GM12878 (cell line): ENCODE measurements around the gene ADAMTS3. TPM values are rescaled to one million over a fixed set of nuclear protein-coding genes. Genes with fewer than 3 reads are reported as not detected.

ENCODE experiments used
- ATAC-seq: fragments of 200-7000 bp; cut with Tn5 transposase; 3 replicates; pipeline ENCODE4 v1.9.1; 2020; ENCODE audit warnings: mild to moderate bottlenecking, moderate library complexity
- BruUV-seq: library from RNA; stranded (reverse); fragments of 400-500 nt; replicated peaks from 2 replicates; lab custom pipeline; 2021; lab: Mats Ljungman, UMichigan
- CTCF ChIA-PET: fragments of 300-600 bp; sonication (Branson Sonifier 250); formaldehyde crosslinking; extraction: SDS; loops from one replicate; lab custom pipeline; 2021; ENCODE audit warnings: inconsistent platforms; lab: Yijun Ruan, JAX
- POLR2A ChIA-PET: fragments of 350-600 bp; formaldehyde crosslinking; extraction: SDS; loops from one replicate; lab custom pipeline; 2021; ENCODE audit warnings: inconsistent platforms; lab: Charles Lee
- RAD21 ChIA-PET: fragments of 300-600 bp; sonication (Branson Sonifier 250); formaldehyde crosslinking; loops from one replicate; lab custom pipeline; 2023; ENCODE audit warnings: antibody characterized with exemption; ENCODE audit not compliant: unreplicated experiment; lab: Charles Lee
- SMC1A ChIA-PET: fragments of 300-600 bp; sonication (Branson Sonifier 250); formaldehyde crosslinking; loops from one replicate; lab custom pipeline; 2023; ENCODE audit not compliant: unreplicated experiment, uncharacterized antibody; lab: Charles Lee
- DNase-seq: peaks from one replicate; pipeline ENCODE4 v3.0.0-alpha.2; 2011; ENCODE audit warnings: low read depth, low spot score
- FAIRE-seq: peaks from 3 replicates; lab custom pipeline; 2011; peaks lifted over from hg19 to GRCh38; lab: Jason Lieb, UNC
- H2AFZ ChIP-seq: 2 replicates; pipeline ENCODE4 v1.6.0; 2011; ENCODE audit warnings: low read depth, low read length, control low read depth; ENCODE audit not compliant: control insufficient read depth
- H3K27ac ChIP-seq: 2 replicates; pipeline ENCODE4 v1.5.1; 2011; ENCODE audit warnings: control low read depth; ENCODE audit not compliant: control insufficient read depth, insufficient read depth
- H3K27me3 ChIP-seq, 2 experiments: replicated peaks in 1 of 2; 2 replicates each; pipeline versions ENCODE4 v1.6.0 to v1.6.1; 2011; ENCODE audit warnings: low read length in 1 of 2; ENCODE audit not compliant: control insufficient read depth in 2 of 2, insufficient read depth in 2 of 2
- H3K36me3 ChIP-seq, 2 experiments: 2 replicates each; pipeline ENCODE4 v1.5.1; 2011; ENCODE audit warnings: low read length in 1 of 2; ENCODE audit not compliant: control insufficient read depth in 2 of 2, insufficient read depth in 2 of 2
- H3K4me1 ChIP-seq: 2 replicates; pipeline ENCODE4 v1.6.1; 2011; ENCODE audit warnings: mild to moderate bottlenecking, low read length, moderate library complexity, mixed read lengths; ENCODE audit not compliant: control insufficient read depth, insufficient read depth
- H3K4me2 ChIP-seq: 2 replicates; pipeline ENCODE4 v1.6.0; 2011; ENCODE audit warnings: control low read depth; ENCODE audit not compliant: control insufficient read depth, insufficient read depth
- H3K4me3 ChIP-seq: fragments of 200-600 bp; sonication (generic); 2 replicates; pipeline ENCODE4 v1.5.1; 2016
- H3K79me2 ChIP-seq: 2 replicates; pipeline ENCODE4 v1.6.0; 2011; ENCODE audit warnings: low read length; ENCODE audit not compliant: control insufficient read depth, insufficient read depth
- H3K9ac ChIP-seq: 2 replicates; pipeline ENCODE4 v1.8.0; 2011; ENCODE audit warnings: low read length, control low read depth, mixed read lengths; ENCODE audit not compliant: control insufficient read depth, insufficient read depth
- H3K9me3 ChIP-seq: replicated peaks from 3 replicates; pipeline ENCODE4 v1.5.1; 2011; ENCODE audit warnings: mild to moderate bottlenecking, low read length; ENCODE audit not compliant: control insufficient read depth, insufficient read depth
- H4K20me1 ChIP-seq: 2 replicates; pipeline ENCODE4 v1.6.0; 2011; ENCODE audit not compliant: control insufficient read depth, insufficient read depth
- EGR1 ChIP-seq, 2 experiments: IDR thresholded peaks; 1 replicate in 1 of 2; 2 replicates in 1 of 2; pipeline ENCODE4 v1.6.1; 2011 to 2012; ENCODE audit warnings: low read depth in 2 of 2, low read length in 2 of 2, borderline replicate concordance in 1 of 2, mild to moderate bottlenecking in 1 of 2, moderate library complexity in 1 of 2
- RCOR1 ChIP-seq: conservative IDR thresholded peaks from 2 replicates; pipeline ENCODE4 v1.6.1; 2012; ENCODE audit warnings: low read depth, low read length, improper control_type of control experiment
- WGBS: methylation state at CpG from one replicate; pipeline ENCODE4 v1.1.6; 2016; ENCODE audit warnings: low lambda C conversion rate; ENCODE audit not compliant: insufficient replicate concordance, insufficient coverage; ENCODE audit errors: missing lambda C conversion rate; 5-methylcytosine and 5-hydroxymethylcytosine counted together
- in situ Hi-C: fragments of 300-500 bp; cut with MboI; formaldehyde crosslinking; loops from 9 replicates; pipeline ENCODE4 v1.14.3; 2018; ENCODE audit warnings: mixed read lengths
- intact Hi-C: fragments of 100-400 bp; cut with micrococcal nuclease; formaldehyde crosslinking; loops from one replicate; pipeline ENCODE4 v1.14.2; 2022; ENCODE audit not compliant: unreplicated experiment
- polyA plus RNA-seq, 11 experiments: library from polyadenylated mRNA; depleted of rRNA in 4 of 11; unstranded in 6 of 11; stranded (reverse) in 5 of 11; fragments of >200 nt; fragmentation: Nextera tagmentation in 4 of 11; fragmentation: Illumina TruSeq in 1 of 11; extraction: Ambion mirVana in 4 of 11; extraction: Trizol in 1 of 11; gene quantifications; 1 replicate in 1 of 11; 2 replicates in 10 of 11; pipeline versions ENCODE4 v1.2.1 to v1.2.3, GENCODE V29; 2011 to 2016; ENCODE audit warnings: inconsistent platforms in 2 of 11, missing spikeins in 2 of 11, low read depth in 1 of 11
- total RNA-seq, 4 experiments: library from RNA; depleted of rRNA in 3 of 4; stranded (reverse); fragments of >200 nt in 3 of 4; fragmentation: Illumina TruSeq in 1 of 4; extraction: Trizol in 1 of 4; gene quantifications; 2 replicates each; pipeline versions ENCODE4 v1.2.1 to v1.2.3, GENCODE V29; 2013 to 2021

The ADAMTS3 gene
- total and polyA plus RNA-seq, 10 of the 15 experiments (the other 5 are each of a cell fraction or from before 2014, with no cell fraction given), result under 0.01 to 0.07 (median 0.02) TPM; not detected in 6

GRCh38 chr4:72457158-72457557 lies 111.9 kb downstream of the ADAMTS3 start:
- BruUV-seq, result no TSS peak
- Histone ChIP-seq H4K20me1 (no peaks in the 10 kb centered on the region), H3K27me3 (no peaks in the 10 kb centered on the region), H3K4me3 (no peak overlapping the region), H3K9me3 (no peaks in the 10 kb centered on the region), H3K4me2 (no peak overlapping the region), H3K27ac (no peak overlapping the region), H3K79me2 (no peaks in the 10 kb centered on the region), H3K36me3 (no peaks in the 10 kb centered on the region), H3K9ac (no peak overlapping the region), H2AFZ (no peak overlapping the region), H3K4me1 (no peaks in the 10 kb centered on the region)
- ChIA-PET SMC1A (interaction anchor here (1.1 kb wide), 1 partner anchor 10 kb away, joined by 3 read pairs; no protein-coding TSS in a partner anchor), CTCF (no interaction called here), RAD21 (no interaction called here), POLR2A (no interaction called here)
- no peak for ATAC-seq
- in situ Hi-C loops (no loop called here), intact Hi-C loops (no loop called here)
- FAIRE-seq, result no peak
- 35% methylated on average over 3 of the region's 3 CpGs for WGBS
- no peak for TF ChIP-seq EGR1 (IDR thresholded peaks at IDR 0.05; ENCODE audit: borderline replicate concordance in 1 of 2, low read depth in 2 of 2, low read length in 2 of 2)
- DNase-seq, result no peak

GRCh38 chr4:72451349-72451748 lies 117.7 kb downstream of the ADAMTS3 start:
- CTCF ChIA-PET, result interaction anchor here (2.0 kb wide), 1 partner anchor 9 kb away, joined by 4 read pairs; no protein-coding TSS in a partner anchor
- POLR2A ChIA-PET, result no interaction called here

More at GRCh38 chr4:72451349-72451748, 117.7 kb downstream of the ADAMTS3 start:
- H3K4me3 ChIP-seq, result no peak overlapping the region
- no peaks in the 10 kb centered on the region for H4K20me1 ChIP-seq
- intact Hi-C loops (no loop called here), in situ Hi-C loops (no loop called here)
- no peak overlapping the region for H2AFZ ChIP-seq
- FAIRE-seq, result no peak
- no peak overlapping the region for H3K9ac ChIP-seq
- no peak for ATAC-seq
- H3K9me3 ChIP-seq, result no peaks in the 10 kb centered on the region
- no peak overlapping the region for H3K4me2 ChIP-seq
- H3K27me3 ChIP-seq, result no peaks in the 10 kb centered on the region
- H3K79me2 ChIP-seq, result no peaks in the 10 kb centered on the region
- RAD21 ChIA-PET, result no interaction called here
- no peak for DNase-seq
- BruUV-seq, result no TSS peak
- no peak for TF ChIP-seq RCOR1
- H3K36me3 ChIP-seq, result no peaks in the 10 kb centered on the region
- WGBS, result 3% methylated on average over 3 of the region's 3 CpGs
- SMC1A ChIA-PET, result no interaction called here
- H3K27ac ChIP-seq, result no peak overlapping the region
- H3K4me1 ChIP-seq, result no peaks in the 10 kb centered on the region
